ENCODE measurements around the gene IGF1R. TPM values are rescaled to one million over a fixed set of nuclear protein-coding genes. Genes with fewer than 3 reads are reported as not detected.

The IGF1R gene
- total RNA-seq, 1 donor from 2014 or later = 145 TPM

- H3K27ac Mint-ChIP-seq (ENCODE audit: unreplicated experiment) = peak overlapping the region; percentile 79
Measured at GRCh38 chr15:98799461-98800390, 151.4 kb downstream of the IGF1R start.

GRCh38 chr15:98800437-98801233 is 152.3 kb downstream of the IGF1R start:
- Mint-ChIP-seq H3K4me3 (ENCODE audit: unreplicated experiment) (peak overlapping the region; percentile 74), H3K27ac (ENCODE audit: unreplicated experiment) (peak overlapping the region; percentile 79), H3K9me3 (ENCODE audit: unreplicated experiment) (peaks cover 13% of the 10 kb centered on the region), H3K36me3 (ENCODE audit: unreplicated experiment) (no peaks in the 10 kb centered on the region), H3K4me1 (ENCODE audit: low read depth, unreplicated experiment) (peaks cover 55% of the 10 kb centered on the region), H3K27me3 (ENCODE audit: unreplicated experiment) (peaks cover 5% of the 10 kb centered on the region)
- TF ChIP-seq, protein P1, sequence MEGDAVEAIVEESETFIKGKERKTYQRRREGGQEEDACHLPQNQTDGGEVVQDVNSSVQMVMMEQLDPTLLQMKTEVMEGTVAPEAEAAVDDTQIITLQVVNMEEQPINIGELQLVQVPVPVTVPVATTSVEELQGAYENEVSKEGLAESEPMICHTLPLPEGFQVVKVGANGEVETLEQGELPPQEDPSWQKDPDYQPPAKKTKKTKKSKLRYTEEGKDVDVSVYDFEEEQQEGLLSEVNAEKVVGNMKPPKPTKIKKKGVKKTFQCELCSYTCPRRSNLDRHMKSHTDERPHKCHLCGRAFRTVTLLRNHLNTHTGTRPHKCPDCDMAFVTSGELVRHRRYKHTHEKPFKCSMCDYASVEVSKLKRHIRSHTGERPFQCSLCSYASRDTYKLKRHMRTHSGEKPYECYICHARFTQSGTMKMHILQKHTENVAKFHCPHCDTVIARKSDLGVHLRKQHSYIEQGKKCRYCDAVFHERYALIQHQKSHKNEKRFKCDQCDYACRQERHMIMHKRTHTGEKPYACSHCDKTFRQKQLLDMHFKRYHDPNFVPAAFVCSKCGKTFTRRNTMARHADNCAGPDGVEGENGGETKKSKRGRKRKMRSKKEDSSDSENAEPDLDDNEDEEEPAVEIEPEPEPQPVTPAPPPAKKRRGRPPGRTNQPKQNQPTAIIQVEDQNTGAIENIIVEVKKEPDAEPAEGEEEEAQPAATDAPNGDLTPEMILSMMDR (IDR thresholded peaks at IDR 0.05; ENCODE audit: partially characterized antibody, unreplicated experiment) = no peak
- DNase-seq = peak; percentile 25

More at GRCh38 chr15:98799461-98800390, 151.4 kb downstream of the IGF1R start:
- no peaks in the 10 kb centered on the region for H3K36me3 Mint-ChIP-seq (ENCODE audit: unreplicated experiment)
- peaks cover 61% of the 10 kb centered on the region for H3K4me1 Mint-ChIP-seq (ENCODE audit: low read depth, unreplicated experiment)
- TF ChIP-seq, protein P1 (IDR thresholded peaks at IDR 0.05; ENCODE audit: partially characterized antibody, unreplicated experiment) = no peak
- peaks cover 10% of the 10 kb centered on the region for H3K9me3 Mint-ChIP-seq (ENCODE audit: unreplicated experiment)
- DNase-seq = peak; percentile 58
- H3K4me3 Mint-ChIP-seq (ENCODE audit: unreplicated experiment) = peak overlapping the region; percentile 78
- peaks cover 5% of the 10 kb centered on the region for H3K27me3 Mint-ChIP-seq (ENCODE audit: unreplicated experiment)

DNA sequence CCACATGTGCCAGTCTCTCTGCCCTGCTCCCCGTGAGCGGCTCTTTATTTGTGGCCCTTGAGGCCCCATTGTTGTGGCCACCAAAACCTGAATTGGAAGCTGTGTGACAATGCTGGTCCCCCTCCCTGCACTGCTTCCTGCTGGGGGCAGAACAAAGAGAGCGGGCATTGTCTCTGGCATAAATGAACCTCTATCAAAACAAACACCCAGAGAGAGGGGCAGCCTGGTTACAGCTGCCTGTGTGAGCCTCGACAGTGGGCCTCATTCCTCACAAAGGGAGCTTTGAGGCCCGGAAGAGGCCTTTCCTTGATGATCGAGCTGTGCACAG is 152.9 kb downstream of the IGF1R start:
- Mint-ChIP-seq H3K4me1 (ENCODE audit: low read depth, unreplicated experiment) (peaks cover 49% of the 10 kb centered on the region), H3K9me3 (ENCODE audit: unreplicated experiment) (peaks cover 10% of the 10 kb centered on the region), H3K36me3 (ENCODE audit: unreplicated experiment) (no peaks in the 10 kb centered on the region), H3K27me3 (ENCODE audit: unreplicated experiment) (peaks cover 5% of the 10 kb centered on the region), H3K27ac (ENCODE audit: unreplicated experiment) (peak overlapping the region; percentile 79), H3K4me3 (ENCODE audit: unreplicated experiment) (peak overlapping the region; percentile 74)
- DNase-seq = no peak
- TF ChIP-seq, protein P1 (IDR thresholded peaks at IDR 0.05; ENCODE audit: partially characterized antibody, unreplicated experiment) = no peak

- no peak for DNase-seq
- Mint-ChIP-seq H3K27ac (ENCODE audit: unreplicated experiment) (no peak overlapping the region), H3K4me1 (ENCODE audit: low read depth, unreplicated experiment) (peaks cover 43% of the 10 kb centered on the region), H3K4me3 (ENCODE audit: unreplicated experiment) (no peak overlapping the region), H3K36me3 (ENCODE audit: unreplicated experiment) (no peaks in the 10 kb centered on the region), H3K9me3 (ENCODE audit: unreplicated experiment) (peaks cover 10% of the 10 kb centered on the region), H3K27me3 (ENCODE audit: unreplicated experiment) (peaks cover 5% of the 10 kb centered on the region)
- TF ChIP-seq, protein P1 (IDR thresholded peaks at IDR 0.05; ENCODE audit: partially characterized antibody, unreplicated experiment) = no peak
Measured at GRCh38 chr15:98802187-98802586, 153.8 kb downstream of the IGF1R start.

Data from glutamatergic neuron (in vitro differentiated cells).